PC-9 (cell line): ENCODE results near the gene PDGFD.

ENCODE experiments used
- EZH2 ChIP-seq: fragments of 200-600 bp; sonication (generic); IDR thresholded peaks from 2 replicates; pipeline ENCODE4 v1.8.0; 2017; ENCODE audit warnings: antibody characterized with exemption, low read depth
- TF ChIP-seq, protein P1 (sequence below): fragments of 200-600 bp; sonication (generic); conservative IDR thresholded peaks from 2 replicates; pipeline ENCODE4 v1.6.1; 2017; ENCODE audit warnings: mixed run types, antibody characterized with exemption, mild to moderate bottlenecking, moderate library complexity

DNA sequence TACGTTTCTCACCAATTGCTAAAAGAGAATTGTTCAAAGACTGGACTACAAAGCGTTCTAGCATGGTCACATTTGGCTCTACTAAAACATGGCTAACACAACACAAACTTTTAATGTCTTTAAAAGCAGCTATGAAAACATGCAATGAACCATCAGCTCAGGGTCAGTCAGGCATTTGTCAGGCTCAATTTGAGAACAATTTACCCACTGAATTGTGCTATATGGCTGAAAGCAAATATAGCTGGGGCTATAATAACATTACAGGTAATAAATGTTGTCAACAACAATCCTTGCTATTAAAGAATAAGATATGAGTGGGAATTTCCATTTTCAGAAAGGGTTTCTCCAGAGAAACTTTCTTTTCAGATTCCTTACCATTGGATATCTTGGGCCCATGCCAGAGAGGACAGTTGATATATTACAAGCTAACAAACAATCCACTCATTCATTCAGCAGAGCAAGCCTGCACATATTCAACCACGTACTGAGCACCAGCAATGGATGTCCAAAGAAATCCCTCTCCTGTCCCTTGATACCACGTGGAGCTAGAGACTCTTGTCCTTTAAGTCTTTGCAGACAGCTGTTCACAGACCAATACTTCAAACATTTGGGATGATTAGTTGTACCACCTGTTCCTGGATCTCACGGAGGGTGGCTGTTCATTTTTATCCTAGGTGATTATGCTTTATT is 210.0 kb downstream of the PDGFD start:
- TF ChIP-seq, protein P1, sequence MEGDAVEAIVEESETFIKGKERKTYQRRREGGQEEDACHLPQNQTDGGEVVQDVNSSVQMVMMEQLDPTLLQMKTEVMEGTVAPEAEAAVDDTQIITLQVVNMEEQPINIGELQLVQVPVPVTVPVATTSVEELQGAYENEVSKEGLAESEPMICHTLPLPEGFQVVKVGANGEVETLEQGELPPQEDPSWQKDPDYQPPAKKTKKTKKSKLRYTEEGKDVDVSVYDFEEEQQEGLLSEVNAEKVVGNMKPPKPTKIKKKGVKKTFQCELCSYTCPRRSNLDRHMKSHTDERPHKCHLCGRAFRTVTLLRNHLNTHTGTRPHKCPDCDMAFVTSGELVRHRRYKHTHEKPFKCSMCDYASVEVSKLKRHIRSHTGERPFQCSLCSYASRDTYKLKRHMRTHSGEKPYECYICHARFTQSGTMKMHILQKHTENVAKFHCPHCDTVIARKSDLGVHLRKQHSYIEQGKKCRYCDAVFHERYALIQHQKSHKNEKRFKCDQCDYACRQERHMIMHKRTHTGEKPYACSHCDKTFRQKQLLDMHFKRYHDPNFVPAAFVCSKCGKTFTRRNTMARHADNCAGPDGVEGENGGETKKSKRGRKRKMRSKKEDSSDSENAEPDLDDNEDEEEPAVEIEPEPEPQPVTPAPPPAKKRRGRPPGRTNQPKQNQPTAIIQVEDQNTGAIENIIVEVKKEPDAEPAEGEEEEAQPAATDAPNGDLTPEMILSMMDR, result no peak
- no peak for TF ChIP-seq EZH2
